AG04449 (cell line): ENCODE measurements around the gene PRIM1.
"Not testable (repeated sequence)": the region's sequence is repeated elsewhere in the genome, so short reads cannot be mapped to it uniquely, and the experiment has no call there.

ENCODE experiments used
- CTCF ChIA-PET: fragments of 350-600 bp; formaldehyde crosslinking; extraction: SDS; loops from one replicate; lab custom pipeline; 2021; ENCODE audit warnings: antibody characterized with exemption; lab: Yijun Ruan, JAX
- POLR2A ChIA-PET: fragments of 400-600, 350-600 bp; formaldehyde crosslinking; extraction: SDS; loops from one replicate; lab custom pipeline; 2020; ENCODE audit warnings: antibody characterized with exemption, inconsistent platforms; lab: Yijun Ruan, JAX
- DNase-seq: peaks from one replicate; pipeline ENCODE4 v3.0.0-alpha.2; 2010; ENCODE audit warnings: low read depth, low spot score
- H3K4me3 ChIP-seq: 2 replicates; pipeline ENCODE4 v1.5.1; 2011; ENCODE audit warnings: low read depth, mild to moderate bottlenecking, control low read depth, low read length
- TF ChIP-seq, protein P1 (sequence below): IDR thresholded peaks from one replicate; pipeline ENCODE4 v1.5.1; 2011; ENCODE audit warnings: mild to moderate bottlenecking, moderate library complexity, low read length, control low read depth, inconsistent platforms; ENCODE audit not compliant: insufficient read depth; ENCODE audit errors: missing control alignments

PRIM1 gene

DNA sequence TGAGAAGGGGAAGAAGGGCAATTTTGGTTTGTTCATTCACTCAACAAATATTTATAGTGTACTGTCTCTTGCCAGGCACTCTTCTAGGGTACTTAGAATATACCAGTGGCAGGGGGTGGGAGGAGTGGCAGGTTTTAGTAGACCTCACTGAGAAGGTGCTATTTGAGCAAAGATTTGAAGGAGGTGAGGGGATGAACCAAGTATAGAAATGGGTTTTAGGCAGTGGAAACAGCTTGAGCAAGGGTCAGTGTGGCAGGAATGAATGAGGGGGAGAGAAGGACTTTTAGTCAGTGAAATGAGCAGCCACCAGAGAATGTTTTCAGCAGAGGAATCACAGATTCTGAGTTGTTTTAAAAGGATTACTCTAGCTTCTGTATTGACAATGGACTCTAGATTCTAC is 2.3 kb downstream of the PRIM1 start:
- no peak for DNase-seq
- ChIA-PET CTCF (interaction anchor here (0.6 to 1.1 kb wide), 2 partner anchors 113 to 239 kb away, joined by 3 read pairs; no protein-coding TSS in a partner anchor), POLR2A (no interaction called here)
- TF ChIP-seq, protein P1, sequence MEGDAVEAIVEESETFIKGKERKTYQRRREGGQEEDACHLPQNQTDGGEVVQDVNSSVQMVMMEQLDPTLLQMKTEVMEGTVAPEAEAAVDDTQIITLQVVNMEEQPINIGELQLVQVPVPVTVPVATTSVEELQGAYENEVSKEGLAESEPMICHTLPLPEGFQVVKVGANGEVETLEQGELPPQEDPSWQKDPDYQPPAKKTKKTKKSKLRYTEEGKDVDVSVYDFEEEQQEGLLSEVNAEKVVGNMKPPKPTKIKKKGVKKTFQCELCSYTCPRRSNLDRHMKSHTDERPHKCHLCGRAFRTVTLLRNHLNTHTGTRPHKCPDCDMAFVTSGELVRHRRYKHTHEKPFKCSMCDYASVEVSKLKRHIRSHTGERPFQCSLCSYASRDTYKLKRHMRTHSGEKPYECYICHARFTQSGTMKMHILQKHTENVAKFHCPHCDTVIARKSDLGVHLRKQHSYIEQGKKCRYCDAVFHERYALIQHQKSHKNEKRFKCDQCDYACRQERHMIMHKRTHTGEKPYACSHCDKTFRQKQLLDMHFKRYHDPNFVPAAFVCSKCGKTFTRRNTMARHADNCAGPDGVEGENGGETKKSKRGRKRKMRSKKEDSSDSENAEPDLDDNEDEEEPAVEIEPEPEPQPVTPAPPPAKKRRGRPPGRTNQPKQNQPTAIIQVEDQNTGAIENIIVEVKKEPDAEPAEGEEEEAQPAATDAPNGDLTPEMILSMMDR = no peak
- H3K4me3 ChIP-seq = no peak overlapping the region

DNA sequence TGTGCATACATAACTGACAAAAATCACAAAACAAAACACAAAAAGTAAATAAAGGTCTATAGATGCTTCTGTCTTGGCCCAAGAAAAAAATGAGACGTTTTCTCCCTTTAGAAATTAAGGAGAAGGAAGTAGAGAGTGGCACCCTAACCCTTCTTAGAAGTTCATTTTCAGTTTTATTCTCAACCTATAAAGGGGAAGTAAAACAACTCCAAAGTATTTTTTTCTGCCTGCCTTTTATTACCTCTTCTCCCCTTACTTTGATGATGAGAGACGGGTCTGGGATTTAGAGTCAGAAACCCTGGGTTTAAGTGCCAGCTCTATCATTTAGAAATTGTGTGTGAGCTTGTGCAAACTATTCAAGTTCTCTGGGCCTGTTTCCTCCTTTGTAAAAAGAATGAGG is 2.8 kb downstream of the PRIM1 start:
- DNase-seq = no peak
- ChIA-PET POLR2A (no interaction called here), CTCF (interaction anchor here (0.6 to 1.1 kb wide), 2 partner anchors 113 to 239 kb away, joined by 3 read pairs; no protein-coding TSS in a partner anchor)
- TF ChIP-seq, protein P1 = no peak
- H3K4me3 ChIP-seq = no peak overlapping the region

DNA sequence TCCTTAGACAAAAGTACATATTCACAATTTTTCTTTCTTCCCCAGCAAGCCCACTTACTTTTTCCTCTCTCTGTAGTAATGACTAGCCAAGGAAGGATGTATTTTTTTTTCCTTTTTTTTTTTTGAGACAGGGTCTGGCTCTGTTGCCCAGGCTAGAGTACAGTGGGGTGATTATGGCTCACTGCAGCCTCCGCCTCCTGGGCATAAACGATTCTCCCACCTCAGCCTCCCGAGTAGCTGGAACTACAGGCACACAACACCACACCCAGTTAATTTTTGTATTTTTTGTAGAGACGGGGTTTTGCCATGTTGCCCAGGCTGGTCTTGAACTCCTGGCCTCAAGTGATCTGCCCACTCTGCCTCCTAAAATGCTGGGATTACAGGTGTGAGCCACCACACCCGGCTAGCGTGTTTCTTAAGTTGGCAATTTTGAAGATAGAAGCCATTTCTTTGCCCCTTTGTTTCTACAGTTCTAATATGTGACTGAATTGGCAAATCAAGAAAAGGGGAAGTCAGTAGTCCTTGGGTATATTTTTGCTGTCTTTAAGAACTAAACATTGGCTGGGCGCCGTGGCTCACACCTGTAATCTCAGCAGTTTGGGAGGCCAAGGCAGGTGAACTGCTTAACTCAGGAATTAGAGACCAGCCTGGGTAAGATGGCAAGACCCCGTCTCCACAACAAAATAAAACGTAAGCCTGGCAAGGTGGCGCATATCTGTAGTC is 23.8 kb downstream of the PRIM1 start:
- TF ChIP-seq, protein P1 = no peak
- ChIA-PET CTCF (no interaction called here), POLR2A (no interaction called here)
- no peak for DNase-seq
- H3K4me3 ChIP-seq = no peak overlapping the region

DNA sequence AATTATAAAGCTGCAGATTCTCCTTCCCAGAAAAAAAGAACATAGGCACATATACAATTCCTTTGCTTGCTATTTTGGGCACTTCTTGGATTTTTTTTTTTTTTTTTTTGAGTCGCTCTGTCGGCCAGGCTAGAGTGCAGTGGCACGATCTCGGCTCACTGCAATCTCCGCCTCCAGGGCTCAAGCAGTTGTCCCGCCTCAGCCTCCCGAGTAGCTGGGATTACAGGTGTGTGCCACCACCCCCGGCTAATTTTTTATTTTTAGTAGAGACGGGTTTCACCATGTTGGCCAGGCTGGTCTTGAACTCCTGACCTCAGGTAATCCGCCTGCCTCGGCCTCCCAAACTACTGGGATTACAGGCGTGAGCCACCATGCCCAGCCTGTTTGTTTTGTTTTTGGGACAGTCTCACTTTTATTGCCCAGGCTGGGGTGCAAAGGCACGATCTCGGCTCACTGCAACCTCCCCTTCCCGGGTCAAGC is 25.9 kb downstream of the PRIM1 start:
- ChIA-PET POLR2A (interaction anchor here (0.6 to 1.5 kb wide), 5 partner anchors 9 to 89 kb away, joined by 3 to 12 read pairs (median 4); no protein-coding TSS in a partner anchor), CTCF (interaction anchor here (1.2 to 2.6 kb wide), 4 partner anchors 9 to 336 kb away, joined by 3 to 10 read pairs (median 4); no protein-coding TSS in a partner anchor)
- DNase-seq, H3K4me3 ChIP-seq: not testable (repeated sequence)

DNA sequence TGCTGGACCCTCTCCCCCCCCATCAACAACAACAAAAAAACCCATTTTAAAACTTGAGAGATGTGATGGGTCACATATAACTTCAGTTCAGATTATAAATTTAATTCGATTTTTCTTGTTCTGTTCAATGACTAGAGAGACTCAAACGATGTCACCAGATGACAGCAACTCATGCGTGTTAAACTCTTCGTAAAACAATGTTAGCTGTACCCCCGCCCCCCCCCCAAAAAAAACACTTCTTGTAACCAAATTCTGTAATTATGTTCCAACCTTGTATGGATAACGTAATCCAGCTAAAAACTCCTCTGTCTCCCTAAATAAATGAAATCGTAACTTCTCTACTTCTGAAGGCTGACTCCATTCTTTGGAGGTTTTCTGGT is 26.4 kb downstream of the PRIM1 start:
- CTCF ChIA-PET = interaction anchor here (1.2 to 2.6 kb wide), 3 partner anchors 89 to 336 kb away, joined by 3 to 10 read pairs (median 5); no protein-coding TSS in a partner anchor
- no peak for DNase-seq
- peak overlapping the region; percentile 99 for H3K4me3 ChIP-seq
- TF ChIP-seq, protein P1 = no peak
- POLR2A ChIA-PET = interaction anchor here (0.6 to 1.5 kb wide), 10 partner anchors 9 to 362 kb away, joined by 3 to 12 read pairs (median 4); partner anchors contain the start of gene PTGES3

DNA sequence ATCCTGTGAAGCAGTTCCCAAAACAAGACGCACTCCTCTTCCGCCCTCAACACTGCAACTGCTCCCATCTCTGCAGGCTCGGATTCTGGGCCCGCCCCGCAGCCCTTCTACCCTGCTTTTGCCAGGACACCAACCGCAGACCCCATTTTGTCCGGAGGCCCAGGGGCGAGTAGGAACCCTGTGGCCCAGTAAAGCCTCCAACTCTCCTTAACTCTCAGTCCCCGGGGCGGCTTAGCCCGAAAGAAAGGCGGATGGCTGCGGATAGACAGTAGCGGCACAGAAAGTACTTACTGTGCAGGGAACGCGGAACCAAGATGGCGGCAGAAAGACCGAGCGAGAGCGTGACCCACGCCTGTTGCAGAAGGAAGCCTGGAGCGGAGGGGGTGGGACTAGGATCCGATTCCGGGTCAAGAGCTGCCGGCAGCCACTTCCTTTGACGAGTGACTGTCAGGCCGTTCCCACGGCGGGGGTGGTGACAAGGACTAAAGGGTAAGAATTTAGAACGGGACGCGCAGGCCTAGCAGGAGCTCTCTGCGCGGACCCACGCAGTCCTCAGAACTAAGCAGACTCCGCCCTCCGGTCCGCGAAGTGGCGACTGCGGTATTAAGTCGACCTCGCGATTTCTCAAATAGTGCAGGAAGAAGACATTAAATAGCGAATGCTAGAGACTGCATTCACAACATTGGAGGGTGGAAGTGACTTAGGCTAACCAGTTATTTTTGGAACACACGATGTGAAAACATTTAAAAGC is 27.0 kb downstream of the PRIM1 start, which contains the start of gene NACA:
TSS of gene NACA (minus strand) at position 328 of the 751 bp plus-strand sequence. CDS start 778 bp downstream, outside the sequence.
- TF ChIP-seq, protein P1 = no peak
- POLR2A ChIA-PET = interaction anchor here (0.6 to 1.5 kb wide), 10 partner anchors 9 to 362 kb away, joined by 3 to 12 read pairs (median 4); partner anchors contain the start of gene PTGES3
- peak within 1 kb of the TSS; percentile 99 for H3K4me3 ChIP-seq
- peak; percentile 93 for DNase-seq
- CTCF ChIA-PET = interaction anchor here (1.2 to 2.6 kb wide), 3 partner anchors 88 to 337 kb away, joined by 3 to 10 read pairs (median 5); no protein-coding TSS in a partner anchor
